Gastroesophageal sphincter (tissue), 4 donors: ENCODE results near the gene TMEM135. TPM values are rescaled to one million over a fixed set of nuclear protein-coding genes. Genes with fewer than 3 reads are reported as not detected.
"Not testable (repeated sequence)": the region's sequence is repeated elsewhere in the genome, so short reads cannot be mapped to it uniquely, and the experiment has no call there.

Source experiments
- ATAC-seq: fragments of 150-250 bp; one replicate; pipeline ENCODE4 v1.9.1; 2016; ENCODE audit warnings: mild to moderate bottlenecking, moderate library complexity
- H3K27ac ChIP-seq, 4 donors: fragments of 200-600 bp; sonication (generic) in 3 of 4; 1 replicate in 3 of 4; 2 replicates in 1 of 4; pipeline ENCODE4 v1.5.1; 2016 to 2019
- H3K27me3 ChIP-seq: fragments of 200-600 bp; sonication (generic); one replicate; pipeline ENCODE4 v1.5.1; 2019
- H3K36me3 ChIP-seq, 2 donors: fragments of 200-600 bp; sonication (generic); one replicate each; pipeline ENCODE4 v1.5.1; 2019; ENCODE audit warnings: control low read depth in 1 of 2
- H3K4me1 ChIP-seq, 3 donors: fragments of 200-600 bp; sonication (generic); 1 replicate in 2 of 3; 2 replicates in 1 of 3; pipeline ENCODE4 v1.5.1; 2016 to 2019; ENCODE audit warnings: control low read depth in 2 of 3
- H3K4me3 ChIP-seq, 2 donors: fragments of 200-600 bp; sonication (generic); one replicate each; pipeline ENCODE4 v1.5.1; 2019; ENCODE audit warnings: mild to moderate bottlenecking in 1 of 2, moderate library complexity in 1 of 2
- H3K9me3 ChIP-seq, 3 donors: fragments of 200-600 bp; sonication (generic); one replicate each; pipeline ENCODE4 v1.5.1; 2017 to 2019; ENCODE audit warnings: control low read depth in 2 of 3
- CTCF ChIP-seq, 4 experiments: fragments of 200-600 bp in 2 of 4; fragments of 450-650 bp in 2 of 4; sonication (generic) in 1 of 4; IDR thresholded peaks; one replicate each; pipeline ENCODE4 v1.5.1; 2017 to 2019; ENCODE audit warnings: antibody characterized with exemption in 4 of 4, mild to moderate bottlenecking in 2 of 4, moderate library complexity in 2 of 4
- EP300 ChIP-seq: sonication (generic); formaldehyde crosslinking; IDR thresholded peaks from one replicate; pipeline ENCODE4 v1.6.1; 2017; ENCODE audit warnings: antibody characterized with exemption, mild to moderate bottlenecking
- POLR2A ChIP-seq, 2 donors: fragments of 450-650 bp; IDR thresholded peaks; one replicate each; pipeline ENCODE4 v1.6.1; 2017; ENCODE audit warnings: antibody characterized with exemption in 2 of 2, mild to moderate bottlenecking in 2 of 2, moderate library complexity in 1 of 2
- POLR2AphosphoS5 ChIP-seq: sonication (generic); formaldehyde crosslinking; IDR thresholded peaks from one replicate; pipeline ENCODE4 v1.6.1; 2017; ENCODE audit warnings: antibody characterized with exemption
- WGBS, 2 donors: methylation state at CpG; one replicate each; pipeline ENCODE4 v1.1.5; 2018; ENCODE audit warnings: low coverage in 1 of 2; 5-methylcytosine and 5-hydroxymethylcytosine counted together
- total RNA-seq, 4 donors: library from RNA; depleted of rRNA; stranded (reverse); fragments of >200 nt; gene quantifications; one replicate each; pipeline ENCODE4 v1.1.0, GENCODE V29; 2016

TMEM135 gene
- total RNA-seq, 4 donors from 2014 or later: 9.6 to 25.7 (median 17.0) TPM

- Histone ChIP-seq H3K9me3 (no peaks in the 10 kb centered on the region), H3K4me3 (no peak overlapping the region), H3K36me3 (no peaks in the 10 kb centered on the region), H3K4me1 (no peaks in the 10 kb centered on the region), H3K27ac (no peak overlapping the region), H3K27me3 (no peaks in the 10 kb centered on the region)
- ATAC-seq: no peak
- 33 to 88% methylated on average over 1 of the region's 1 CpG for WGBS, 2 donors
- no peak for TF ChIP-seq CTCF (IDR thresholded peaks at IDR 0.05)
- TF ChIP-seq EP300: no peak
- TF ChIP-seq POLR2A (IDR thresholded peaks at IDR 0.05): no peak
- TF ChIP-seq POLR2AphosphoS5: no peak
These were observed 237.4 kb downstream of the TMEM135 start for GRCh38 chr11:87275176-87275575.

- H3K4me3 ChIP-seq: no peak overlapping the region
- peaks cover 0 to 11% (median 0%) of the 10 kb centered on the region in 3 donors for H3K4me1 ChIP-seq
- no peak for ATAC-seq
- no peaks in the 10 kb centered on the region for H3K27me3 ChIP-seq
- TF ChIP-seq EP300: no peak
- TF ChIP-seq POLR2AphosphoS5: no peak
- no peak for TF ChIP-seq CTCF (IDR thresholded peaks at IDR 0.05)
- no peak for TF ChIP-seq POLR2A (IDR thresholded peaks at IDR 0.05)
- H3K9me3 ChIP-seq: no peaks in the 10 kb centered on the region
- WGBS, 2 donors: 53 to 66% methylated on average over 2 of the region's 2 CpGs
- H3K36me3 ChIP-seq: no peaks in the 10 kb centered on the region
- no peak overlapping the region for H3K27ac ChIP-seq
These were observed 242.4 kb downstream of the TMEM135 start for GRCh38 chr11:87280143-87280542.

DNA sequence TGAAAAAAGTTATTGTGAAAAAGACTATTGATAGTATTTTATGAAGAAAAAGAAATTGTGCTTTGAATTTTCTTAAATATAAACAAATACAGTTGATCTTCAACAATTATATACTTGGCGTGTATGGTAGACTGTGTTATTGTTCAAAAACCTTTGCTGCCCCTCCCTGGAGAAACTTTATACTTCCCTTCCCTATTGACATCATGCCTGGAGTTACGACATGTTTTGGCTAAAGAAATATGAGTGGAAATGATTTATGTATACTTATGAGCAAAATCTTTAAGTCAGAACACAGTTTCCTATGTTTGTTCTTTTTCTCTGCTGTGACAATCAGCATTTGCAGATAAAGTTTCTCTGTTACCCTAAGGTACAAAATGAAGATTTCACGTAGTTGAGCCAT lies 243.8 kb downstream of the TMEM135 start:
- no peaks in the 10 kb centered on the region for H3K36me3 ChIP-seq
- WGBS, 2 donors: 26 to 32% methylated on average over 3 of the region's 3 CpGs
- ATAC-seq: peak; percentile 76
- H3K27ac ChIP-seq: no peak overlapping the region
- H3K9me3 ChIP-seq: no peaks in the 10 kb centered on the region
- no peak overlapping the region for H3K4me3 ChIP-seq
- peaks cover 0 to 11% (median 0%) of the 10 kb centered on the region in 3 donors for H3K4me1 ChIP-seq
- H3K27me3 ChIP-seq: no peaks in the 10 kb centered on the region
- TF ChIP-seq CTCF (IDR thresholded peaks at IDR 0.05) (peak in 2 of 4 experiments; percentile 25 to 46), POLR2AphosphoS5 (peak; percentile 19), POLR2A (IDR thresholded peaks at IDR 0.05) (no peak)

DNA sequence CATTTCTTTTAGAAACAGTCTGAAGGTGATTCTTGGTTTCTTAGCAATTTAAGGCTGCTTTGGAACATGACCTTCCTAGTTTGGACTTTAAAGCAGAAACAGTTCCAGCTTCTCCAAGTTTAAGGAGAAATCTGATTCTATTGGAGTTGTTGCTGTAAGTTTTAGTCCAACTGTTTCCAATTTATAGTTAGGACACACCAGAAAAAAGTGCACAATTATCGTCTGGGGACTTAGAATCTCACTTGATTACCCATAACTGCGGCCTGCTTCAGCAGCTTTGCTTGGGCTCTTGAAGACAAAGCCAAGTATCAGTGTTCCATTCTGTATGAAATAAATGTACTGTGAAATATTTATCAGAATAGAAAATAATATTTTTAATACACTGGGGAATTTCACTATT lies 246.6 kb downstream of the TMEM135 start:
- H3K27me3 ChIP-seq: no peaks in the 10 kb centered on the region
- 38 to 71% methylated on average over 2 of the region's 2 CpGs for WGBS, 2 donors
- no peak for ATAC-seq
- no peaks in the 10 kb centered on the region for H3K9me3 ChIP-seq
- H3K4me1 ChIP-seq: peaks cover 0 to 11% (median 0%) of the 10 kb centered on the region in 3 donors
- TF ChIP-seq POLR2AphosphoS5 (no peak), CTCF (IDR thresholded peaks at IDR 0.05) (no peak), POLR2A (IDR thresholded peaks at IDR 0.05) (no peak), EP300 (no peak)
- no peak overlapping the region for H3K4me3 ChIP-seq
- H3K27ac ChIP-seq: no peak overlapping the region
- H3K36me3 ChIP-seq: no peaks in the 10 kb centered on the region

- not testable (repeated sequence) for H3K27ac ChIP-seq, H3K9me3 ChIP-seq, H3K4me3 ChIP-seq, ATAC-seq, H3K36me3 ChIP-seq, H3K27me3 ChIP-seq
- H3K4me1 ChIP-seq: peaks cover 0 to 15% (median 0%) of the 10 kb centered on the region in 3 donors
- 85 to 90% methylated on average over 3 to 4 of the region's 7 CpGs for WGBS, 2 donors
These were observed 247.9 kb downstream of the TMEM135 start for GRCh38 chr11:87285674-87286073.
